CD4-positive, alpha-beta T cell treated with Interleukin-17A for 1 hour (primary cell): Measurements from ENCODE around the gene RRP9.

ENCODE experiments used
- DNase-seq: peaks from one replicate; pipeline ENCODE4 v3.0.0-alpha.2; 2020

The RRP9 gene

DNA sequence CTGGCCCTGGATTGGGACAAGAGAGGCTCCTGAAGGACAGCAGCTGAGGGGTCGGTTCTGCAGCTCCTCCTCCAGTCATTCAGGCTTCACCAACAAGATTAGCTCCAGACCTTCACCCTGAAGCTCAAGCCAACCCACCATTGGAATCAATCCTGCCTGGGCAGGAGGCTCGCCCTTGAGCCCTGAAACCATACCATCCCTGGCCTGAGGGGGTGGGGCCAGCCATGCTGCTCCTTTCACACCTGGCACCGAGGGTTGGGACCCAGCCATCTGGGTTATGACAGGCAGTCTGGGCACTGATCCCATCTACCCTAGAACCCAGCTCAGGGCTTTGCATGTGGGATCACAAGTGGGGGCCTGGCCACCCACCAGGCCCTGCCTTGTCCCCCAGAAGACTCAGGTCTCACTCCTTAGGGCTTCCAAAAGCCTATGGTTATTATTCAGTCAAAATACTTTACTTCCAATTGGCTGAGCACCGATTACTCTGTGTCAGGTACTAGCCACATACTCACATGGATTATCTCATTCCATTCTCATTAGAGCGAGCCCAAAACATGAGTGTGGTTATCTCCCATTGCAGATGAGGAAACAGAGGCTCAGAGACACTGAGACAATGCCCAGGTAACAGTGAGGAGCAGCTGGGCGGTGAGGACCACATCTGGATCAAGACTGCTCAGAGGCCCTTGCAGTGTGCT lies 29.0 kb upstream of the RRP9 start:
- no peak for DNase-seq

DNA sequence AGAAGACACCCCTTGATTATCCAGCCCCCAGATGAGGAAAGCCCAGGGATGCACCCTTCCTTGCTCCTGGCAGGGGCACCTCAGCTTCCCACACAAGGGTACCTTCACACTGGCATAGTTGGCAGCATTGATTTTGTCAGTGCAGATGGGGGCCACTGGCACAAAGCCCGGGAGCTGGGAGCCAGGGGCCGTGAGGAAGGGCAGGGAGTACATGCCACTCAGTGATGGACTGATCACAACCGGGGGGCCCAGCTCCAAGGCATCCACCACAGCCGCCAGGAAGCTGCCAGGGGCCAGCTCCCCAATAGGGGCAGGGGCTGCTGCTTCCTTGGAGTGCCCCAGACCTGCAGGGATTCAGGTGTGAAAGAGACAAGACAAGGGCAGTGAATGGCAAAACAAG lies 28.1 kb upstream of the RRP9 start:
- DNase-seq, result no peak

DNA sequence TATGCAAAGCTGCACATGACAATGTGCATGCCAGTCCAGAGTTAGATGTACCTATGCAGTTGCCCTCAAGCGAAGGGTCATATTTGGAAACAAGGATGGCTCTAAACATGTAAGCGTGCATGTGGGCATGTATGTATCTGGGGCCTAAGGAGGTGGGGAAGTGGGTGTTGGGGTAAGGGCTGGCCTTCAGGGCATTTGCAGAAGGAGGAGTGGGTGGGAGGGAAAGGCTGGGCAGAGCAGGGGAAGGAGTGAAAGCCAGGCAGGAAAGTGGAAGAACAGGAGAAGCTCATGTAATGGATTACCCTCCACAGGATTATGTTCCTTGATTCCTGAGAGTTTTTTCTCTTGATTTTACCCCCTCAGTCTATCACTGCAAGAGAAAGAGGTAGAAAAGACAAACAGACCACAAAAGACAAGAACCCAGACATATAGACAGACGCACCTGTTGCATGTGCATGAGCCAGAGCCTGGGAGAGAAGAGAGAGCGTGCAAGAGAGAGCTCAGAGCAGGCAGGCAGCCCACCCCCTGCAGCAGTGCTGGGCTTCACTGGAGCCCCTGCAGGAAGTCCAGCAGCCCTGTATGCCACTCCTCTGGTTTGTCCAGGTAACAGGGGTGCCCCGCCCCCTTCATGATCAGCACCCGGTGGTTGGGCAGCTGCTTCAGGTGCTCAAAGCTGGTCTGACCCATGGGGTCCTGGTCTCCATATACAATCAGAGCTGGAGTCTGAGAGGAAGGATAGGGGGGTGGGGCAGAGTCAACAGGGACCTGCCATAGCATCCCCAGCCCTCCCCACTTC lies 27.4 kb upstream of the RRP9 start:
- no peak for DNase-seq

DNA sequence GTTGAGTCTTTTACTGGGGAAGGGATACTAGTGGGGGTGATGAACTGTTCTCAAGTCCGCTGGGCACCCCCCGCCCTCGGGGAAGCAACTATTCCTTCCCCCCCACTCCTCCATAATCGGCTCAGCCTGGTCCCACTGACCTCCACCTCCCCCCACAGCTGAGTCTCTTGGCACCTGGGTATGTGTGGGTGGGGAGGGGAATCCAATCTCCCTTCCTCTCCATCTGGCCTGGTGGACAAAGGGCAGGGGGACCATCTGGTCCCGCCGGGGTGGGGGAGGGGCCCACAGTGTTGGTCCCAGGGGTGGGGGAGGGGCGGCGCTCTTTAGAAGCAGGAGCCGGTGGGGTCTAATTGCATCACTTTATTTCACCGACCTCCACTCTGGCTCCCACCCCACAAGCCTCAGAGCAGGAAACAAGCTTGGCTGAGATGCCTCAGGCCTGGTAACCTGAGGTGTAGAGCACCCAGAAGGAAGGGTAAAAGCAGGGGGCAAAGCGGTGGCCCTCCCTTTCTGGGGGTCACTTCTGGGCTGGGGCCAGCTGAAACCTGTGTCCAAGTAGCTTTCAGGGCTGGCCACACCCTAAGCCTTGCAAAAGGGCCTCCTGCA lies 26.6 kb upstream of the RRP9 start:
- no peak for DNase-seq

DNA sequence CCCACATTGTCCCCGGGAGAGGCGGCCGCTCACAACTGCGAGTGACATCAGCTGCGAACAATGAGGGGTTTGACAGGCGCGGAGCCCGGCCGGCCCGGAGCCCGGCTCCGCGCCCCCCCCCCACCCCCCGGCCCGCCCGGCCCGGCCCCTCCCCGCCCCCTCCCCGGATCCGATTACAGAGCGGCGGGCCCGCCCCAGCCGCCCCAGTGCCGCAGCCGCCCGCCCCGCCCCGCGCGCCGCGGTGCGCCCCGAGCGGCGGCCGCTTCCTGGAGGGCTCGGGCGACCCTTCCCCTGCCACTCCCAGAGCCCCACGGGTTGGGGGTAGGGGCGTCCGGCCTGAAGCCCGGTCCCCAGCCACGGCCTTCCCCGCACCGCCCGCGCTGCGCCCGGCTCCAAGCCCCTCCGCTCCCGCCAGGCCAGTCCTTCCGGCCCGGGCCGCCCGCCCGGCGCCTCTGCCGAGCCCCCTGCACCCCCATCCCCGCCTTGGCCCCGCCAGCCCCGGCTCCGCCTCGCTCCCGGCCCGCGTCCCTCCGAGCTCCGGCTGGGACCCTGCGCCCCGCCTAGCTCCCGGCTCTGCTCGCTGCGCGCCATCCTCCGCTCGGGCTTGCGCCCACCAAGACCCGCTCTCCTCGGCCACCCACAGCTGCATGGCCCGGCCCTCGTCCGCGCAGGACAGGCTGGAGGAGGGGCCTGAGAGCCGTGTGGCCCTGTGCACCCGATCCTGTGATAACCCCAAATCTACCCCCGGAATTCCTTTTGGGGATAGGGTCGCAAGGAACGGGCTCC lies 25.9 kb upstream of the RRP9 start, which contains the start of gene PCBP4:
Gene PCBP4, minus strand, starts transcription at position 71 of the 786 bp plus-strand sequence. CDS start 6,214 bp downstream, outside the sequence.
- DNase-seq, result peak; percentile 49

DNA sequence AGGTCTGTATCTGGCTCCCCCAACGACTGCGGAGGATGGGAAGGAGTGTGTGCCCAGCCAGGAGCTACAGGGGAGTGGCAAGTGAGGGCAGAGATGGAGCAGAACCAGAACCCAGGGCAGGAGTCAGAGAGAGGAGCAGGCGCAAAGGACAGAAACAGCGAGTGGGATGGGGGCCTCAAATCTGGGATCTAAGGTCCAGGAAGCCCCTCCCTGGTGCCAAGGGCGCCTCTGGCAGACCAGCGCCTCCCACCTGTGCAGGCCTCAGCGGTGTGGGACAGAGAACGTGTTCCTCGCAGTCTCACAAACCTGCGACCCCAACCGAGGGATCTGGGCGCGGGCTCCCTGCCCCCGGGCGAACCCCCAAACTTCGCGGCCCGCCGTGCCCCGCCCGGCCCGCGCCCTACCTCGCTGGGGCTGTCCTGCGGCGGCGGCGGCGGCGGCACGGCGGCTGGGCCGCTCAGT lies 25.2 kb upstream of the RRP9 start:
- DNase-seq, result no peak

DNA sequence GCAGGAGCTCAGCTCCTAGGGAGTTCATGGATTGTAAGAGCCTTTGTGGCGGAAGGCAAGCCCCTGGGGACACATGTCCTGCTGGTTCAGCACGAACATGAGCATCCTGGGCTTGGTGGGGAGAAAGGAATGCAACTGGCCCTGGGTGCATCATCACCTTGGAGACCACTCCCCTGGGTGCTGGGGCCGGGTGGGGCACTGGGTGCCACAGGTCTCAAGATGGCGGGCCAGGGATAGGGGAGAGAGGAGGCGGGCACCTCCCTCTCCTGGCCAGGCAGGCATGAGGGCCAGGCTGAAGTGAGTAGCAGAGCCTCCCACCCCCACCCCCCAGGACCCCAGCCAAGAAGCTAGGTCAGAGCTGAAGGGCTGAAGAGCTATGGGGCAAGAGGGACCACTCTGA lies 24.8 kb upstream of the RRP9 start:
- no peak for DNase-seq

DNA sequence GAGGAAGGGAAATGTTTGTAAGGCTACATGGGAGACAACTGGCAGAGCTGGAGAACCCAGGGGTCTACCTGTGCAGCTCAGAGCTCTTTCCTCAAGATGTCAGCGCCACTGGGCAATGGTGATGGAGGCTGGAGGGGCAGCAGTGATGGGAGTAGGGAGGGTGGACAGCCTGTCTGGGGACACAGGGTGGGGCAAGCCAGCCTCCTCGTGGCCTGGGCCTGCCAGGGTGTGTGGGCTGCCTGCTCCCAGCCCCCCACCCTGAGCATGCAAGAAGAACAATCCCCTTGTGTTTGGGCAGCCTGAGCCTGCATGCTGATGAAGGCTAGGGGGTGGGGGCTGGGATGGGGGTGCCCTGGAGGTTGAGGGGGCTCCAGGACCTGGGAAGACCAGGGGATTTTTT lies 24.3 kb upstream of the RRP9 start:
- DNase-seq, result no peak

DNA sequence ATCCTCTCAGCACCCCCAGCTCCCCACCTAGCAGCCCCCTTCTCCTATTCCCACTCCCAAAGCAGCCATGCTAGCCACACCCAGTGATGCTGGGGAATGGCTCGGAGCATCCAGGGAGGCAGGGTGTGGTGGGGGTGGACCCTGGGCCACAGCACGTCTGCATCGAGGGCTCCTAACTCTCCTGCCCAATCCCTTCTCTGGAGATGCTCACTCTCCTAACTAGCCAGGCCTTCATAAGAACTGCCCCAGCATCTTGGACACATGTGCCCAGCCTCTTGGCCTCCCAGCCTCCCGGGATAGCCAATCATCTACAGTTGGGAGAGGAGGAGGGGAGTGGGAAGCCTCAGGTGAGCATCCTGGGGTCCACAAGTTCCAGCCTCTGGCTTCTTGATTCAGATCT lies 22.8 kb upstream of the RRP9 start:
- no peak for DNase-seq

DNA sequence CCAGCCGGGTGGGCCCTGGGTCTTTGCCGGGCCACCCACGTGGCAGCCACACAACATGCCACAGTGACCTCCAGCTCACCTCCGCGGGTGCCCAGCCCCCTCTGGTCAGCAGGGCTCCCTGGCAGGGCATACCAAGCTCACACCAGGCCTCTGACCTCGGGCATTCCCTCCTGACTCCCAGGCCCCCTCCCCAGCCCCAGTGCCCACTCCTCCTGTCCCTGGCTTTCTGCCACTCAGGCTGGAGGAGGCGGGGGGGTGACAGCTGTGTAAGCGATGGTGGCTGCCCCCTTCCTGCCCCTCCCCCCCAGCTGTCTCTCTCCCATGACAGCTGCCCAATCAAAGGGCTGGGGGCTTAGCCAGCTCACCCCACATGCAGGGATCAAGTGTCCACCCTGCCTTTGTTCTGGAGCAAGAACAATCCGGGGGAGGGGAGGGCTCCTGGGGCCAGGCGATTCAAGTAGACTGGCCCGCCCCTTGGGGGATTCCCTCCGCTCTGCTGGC lies 22.3 kb upstream of the RRP9 start:
- DNase-seq, result no peak

DNA sequence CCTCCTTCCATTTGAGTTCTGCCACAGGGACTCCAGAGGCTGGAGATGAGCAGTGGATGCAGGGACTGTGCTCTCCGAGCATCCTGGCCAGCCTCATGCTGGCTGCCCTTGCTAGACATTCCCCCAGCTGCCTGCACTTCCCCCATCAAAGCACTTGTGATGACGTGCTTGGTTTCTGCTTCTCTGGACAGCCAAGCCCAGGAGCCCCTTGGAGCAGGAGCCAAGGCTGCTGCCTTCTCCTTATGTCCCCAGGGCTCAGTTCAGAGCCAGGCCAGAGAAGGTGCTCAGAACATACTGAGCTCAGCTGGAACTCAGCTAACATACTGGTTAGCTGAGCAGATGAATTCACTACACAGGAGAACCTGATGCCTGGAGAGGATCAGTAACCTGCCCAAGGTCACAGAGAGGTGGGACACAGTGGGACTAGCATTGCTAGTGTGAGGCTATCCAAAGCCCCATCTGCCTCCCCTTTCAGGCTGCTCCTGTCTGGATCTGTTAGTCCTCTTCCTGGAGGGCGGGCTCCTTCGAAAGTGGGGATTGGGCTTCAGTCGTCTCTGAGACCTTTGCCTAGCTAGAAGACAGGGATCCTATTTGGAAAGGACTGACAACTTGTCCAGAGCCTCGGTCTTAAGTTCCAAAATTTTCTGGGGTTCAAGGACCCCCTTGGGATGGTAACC lies 21.3 kb upstream of the RRP9 start:
- DNase-seq, result no peak

DNA sequence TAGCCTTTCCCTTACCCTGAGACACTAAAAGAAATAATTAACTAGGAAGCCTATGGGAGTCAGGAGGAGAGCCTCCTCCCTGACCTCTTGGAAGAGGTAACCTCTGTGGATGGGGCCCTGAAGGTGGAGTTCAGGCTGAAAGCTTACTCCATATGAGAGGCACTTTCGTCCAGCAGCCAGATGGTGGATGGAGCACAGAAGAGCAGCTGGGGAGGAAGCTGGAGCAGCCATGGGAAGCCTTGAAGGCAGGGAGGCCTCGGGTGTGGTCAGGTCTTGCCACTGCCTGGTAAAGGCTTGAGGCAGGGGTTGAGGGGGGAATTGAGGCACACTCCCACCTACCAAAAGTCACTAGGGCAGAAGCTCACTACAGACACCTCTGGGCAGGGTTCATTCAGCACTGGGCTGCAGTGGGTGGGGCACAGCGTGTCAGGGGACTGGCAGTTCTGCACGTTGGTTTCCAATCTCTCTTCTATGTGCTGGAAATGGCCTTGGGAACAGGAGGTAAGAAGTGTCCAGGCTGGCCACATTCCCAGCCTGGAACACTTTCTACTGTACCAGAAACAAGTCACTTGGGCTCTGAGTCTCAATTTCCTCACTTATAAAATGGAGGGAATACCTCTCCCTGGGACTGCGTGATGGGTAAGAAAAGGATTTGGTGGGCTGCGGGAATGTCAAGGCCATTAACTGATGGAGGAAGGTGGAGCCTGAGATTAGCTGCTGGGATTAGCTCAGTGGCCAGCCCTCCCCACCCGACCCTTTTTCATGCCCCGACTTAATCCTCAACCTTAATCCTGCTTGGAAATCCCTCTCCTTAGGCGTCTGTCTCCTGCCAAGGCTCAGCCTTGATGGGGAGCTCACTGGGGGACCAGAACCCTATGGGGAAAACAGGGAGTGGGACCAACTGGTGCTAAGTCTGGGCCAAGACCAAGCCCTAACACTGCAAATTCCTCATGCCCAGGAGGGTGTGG lies 20.2 kb upstream of the RRP9 start:
- DNase-seq, result no peak

DNA sequence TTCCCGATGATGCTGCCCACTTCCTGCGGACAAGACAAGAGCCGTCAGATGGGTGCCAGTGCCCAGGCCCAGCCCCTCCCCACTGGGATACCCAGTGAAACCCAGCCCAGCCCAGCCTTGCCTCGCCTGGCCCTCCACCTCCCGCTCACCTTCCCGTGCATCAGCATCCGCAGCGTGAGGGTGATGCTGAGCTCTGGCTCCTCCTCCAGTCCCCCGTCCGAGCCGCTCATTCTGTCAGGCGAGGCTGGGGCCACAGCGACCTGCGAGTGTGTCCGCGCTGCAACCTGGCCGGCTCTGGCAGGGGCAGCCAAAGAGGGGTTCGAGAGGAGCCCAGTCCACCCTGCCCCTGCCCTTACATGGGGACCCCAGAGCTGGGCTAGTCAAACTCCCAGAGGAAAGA lies 19.3 kb upstream of the RRP9 start:
- no peak for DNase-seq

DNA sequence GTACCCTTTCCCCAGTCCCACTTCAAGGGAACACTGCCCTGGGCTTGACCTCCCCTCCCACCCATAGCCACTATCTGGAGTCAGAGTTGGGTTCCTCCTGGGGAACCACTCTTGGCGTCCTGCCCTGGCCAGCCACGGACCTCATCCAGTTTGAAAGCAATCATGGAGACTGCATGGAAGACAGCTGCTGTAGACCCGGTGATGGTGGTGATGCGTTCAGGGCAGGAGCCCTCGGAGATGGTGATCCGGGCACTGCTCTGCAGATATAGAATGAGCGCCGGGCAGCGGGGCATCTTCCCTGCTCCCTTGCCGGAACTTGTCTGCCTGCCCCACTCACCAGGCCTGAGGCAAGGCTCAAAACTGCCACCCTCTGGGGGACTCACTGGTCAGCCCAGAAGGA lies 18.7 kb upstream of the RRP9 start:
- DNase-seq, result no peak

DNA sequence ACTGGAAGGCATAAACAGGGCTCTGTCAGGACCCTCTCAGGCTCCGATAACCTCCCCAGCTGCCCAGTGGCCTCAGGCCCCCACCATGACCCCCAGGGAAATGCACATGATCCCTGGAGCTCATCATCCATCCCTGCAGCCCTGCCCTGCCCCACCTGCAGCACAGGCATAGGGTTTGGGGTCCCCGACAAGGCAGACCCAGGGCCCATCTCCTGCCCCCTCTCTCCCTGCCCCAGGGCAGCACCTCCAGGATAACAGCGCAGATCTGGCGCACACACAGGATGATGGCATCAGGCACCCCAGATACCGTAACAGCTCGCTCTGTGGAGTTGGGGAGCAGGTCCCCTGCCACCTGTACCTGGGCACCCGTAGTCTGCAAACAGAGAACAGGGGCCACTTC lies 17.9 kb upstream of the RRP9 start:
- DNase-seq, result no peak

DNA sequence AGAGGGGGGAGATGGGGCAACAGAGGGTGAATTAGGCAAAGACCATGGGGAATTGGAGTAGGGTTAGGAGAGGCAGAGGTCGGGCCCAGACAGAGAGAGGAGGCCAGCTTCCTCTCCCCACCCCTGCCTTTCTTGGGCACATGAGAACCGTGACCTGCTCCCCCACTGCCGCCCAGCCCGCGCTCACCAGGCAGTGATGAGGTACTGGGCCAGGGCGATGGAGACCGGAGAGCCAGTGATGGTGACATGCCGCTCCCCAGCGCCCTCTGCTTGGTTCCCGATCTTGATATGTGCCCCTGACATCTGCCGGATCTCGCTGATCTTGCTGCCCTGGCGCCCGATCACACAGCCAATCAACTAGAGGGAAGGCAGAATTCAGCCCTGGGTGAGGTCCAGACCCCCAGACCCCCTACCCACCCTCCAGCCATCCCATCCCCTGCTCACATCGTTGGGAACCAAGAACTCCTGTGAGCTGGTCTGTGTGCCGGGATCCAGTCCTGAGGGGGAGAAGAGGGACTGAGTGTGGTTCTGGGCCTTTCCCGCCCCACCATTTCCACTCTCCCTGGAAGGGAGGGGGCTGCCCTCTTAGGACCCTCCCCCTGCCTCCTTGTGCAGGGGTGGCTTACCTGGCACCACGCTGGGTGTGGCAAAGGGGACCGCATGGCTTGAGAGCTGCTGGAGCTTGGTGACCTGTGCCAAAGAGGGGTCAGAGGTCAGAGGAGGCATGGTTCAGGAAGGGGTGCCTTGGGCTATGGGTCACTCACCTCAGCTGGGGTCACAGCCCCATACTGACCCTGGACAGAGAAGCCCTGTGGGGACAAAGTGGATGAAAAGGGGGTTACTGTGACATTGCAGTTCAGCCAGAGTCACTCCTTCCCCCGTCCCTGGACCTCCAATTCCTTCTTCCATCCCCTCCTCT lies 17.2 kb upstream of the RRP9 start:
- DNase-seq, result no peak

DNA sequence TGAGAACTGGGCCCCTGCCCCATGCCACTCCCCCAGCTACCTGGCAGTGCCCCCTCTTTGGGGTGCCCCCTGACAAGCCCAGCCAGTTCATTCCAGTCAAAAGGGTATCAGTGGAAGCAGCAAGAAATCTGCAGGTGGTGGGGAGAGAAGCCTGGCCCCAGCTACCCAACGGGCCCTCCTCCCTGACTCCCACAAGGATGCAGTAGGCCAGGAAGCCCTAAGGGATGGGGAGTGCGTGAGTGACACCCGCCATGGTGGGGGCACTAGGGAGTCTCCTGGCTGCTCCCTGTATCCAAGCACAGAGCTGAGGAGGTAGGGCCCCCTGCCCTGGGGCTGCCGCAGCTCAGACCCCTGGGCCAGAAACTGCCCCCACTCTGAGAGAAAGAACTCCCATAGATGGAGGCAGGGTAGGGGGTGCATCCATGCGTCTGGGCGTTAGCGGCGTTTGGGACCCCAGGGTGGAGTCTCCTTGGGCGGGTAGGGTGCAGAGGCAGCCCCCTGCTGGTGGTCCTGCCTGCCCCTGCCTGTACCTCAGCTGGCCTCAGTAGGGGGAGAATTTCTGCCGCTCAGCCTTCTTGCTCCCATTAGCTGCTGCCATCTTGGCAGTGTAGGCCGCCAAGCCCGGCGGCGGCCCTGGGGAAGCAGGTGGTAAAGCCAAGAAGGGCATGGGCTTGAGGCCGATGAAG lies 16.0 kb upstream of the RRP9 start:
- no peak for DNase-seq

DNA sequence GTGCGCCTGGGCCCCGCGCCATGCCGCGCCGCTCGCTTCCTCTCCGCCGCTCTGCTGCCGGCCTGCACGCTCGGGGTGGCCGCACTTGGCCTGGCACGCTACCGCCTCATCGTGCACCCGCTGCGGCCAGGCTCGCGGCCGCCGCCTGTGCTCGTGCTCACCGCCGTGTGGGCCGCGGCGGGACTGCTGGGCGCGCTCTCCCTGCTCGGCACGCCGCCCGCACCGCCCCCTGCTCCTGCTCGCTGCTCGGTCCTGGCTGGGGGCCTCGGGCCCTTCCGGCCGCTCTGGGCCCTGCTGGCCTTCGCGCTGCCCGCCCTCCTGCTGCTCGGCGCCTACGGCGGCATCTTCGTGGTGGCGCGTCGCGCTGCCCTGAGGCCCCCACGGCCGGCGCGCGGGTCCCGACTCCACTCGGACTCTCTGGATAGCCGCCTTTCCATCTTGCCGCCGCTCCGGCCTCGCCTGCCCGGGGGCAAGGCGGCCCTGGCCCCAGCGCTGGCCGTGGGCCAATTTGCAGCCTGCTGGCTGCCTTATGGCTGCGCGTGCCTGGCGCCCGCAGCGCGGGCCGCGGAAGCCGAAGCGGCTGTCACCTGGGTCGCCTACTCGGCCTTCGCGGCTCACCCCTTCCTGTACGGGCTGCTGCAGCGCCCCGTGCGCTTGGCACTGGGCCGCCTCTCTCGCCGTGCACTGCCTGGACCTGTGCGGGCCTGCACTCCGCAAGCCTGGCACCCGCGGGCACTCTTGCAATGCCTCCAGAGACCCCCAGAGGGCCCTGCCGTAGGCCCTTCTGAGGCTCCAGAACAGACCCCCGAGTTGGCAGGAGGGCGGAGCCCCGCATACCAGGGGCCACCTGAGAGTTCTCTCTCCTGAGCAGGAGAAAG lies 14.4 kb upstream of the RRP9 start:
- DNase-seq, result peak; percentile 37
